CD14-positive monocyte (primary cell): ENCODE results near the gene SLC24A3. TPM values are rescaled to one million over a fixed set of nuclear protein-coding genes. Genes with fewer than 3 reads are reported as not detected.
A peak's percentile ranks its signal among the peaks of the same experiment; 100 is the strongest.

Source experiments
- DNase-seq, 3 donors: peaks; one replicate each; pipeline ENCODE4 v3.0.0-alpha.2; 2011 to 2022
- H2AFZ ChIP-seq: 2 replicates; pipeline ENCODE4 v1.6.0; 2012; ENCODE audit warnings: mild to moderate bottlenecking, low read depth, low read length, inconsistent platforms; ENCODE audit not compliant: insufficient read depth, poor library complexity, severe bottlenecking
- H3K27ac ChIP-seq, 2 donors: 1 replicate in 1 of 2; 2 replicates in 1 of 2; pipeline ENCODE4 v1.5.1; 2012 to 2013; ENCODE audit warnings: low read length in 2 of 2, control low read depth in 1 of 2, inconsistent platforms in 1 of 2, low read depth in 1 of 2, mild to moderate bottlenecking in 1 of 2
- H3K27me3 ChIP-seq, 2 donors: one replicate each; pipeline versions ENCODE4 v1.6.0 to v1.6.1; 2011 to 2013; ENCODE audit warnings: low read length in 2 of 2; ENCODE audit not compliant: control insufficient read depth in 2 of 2, insufficient read depth in 2 of 2
- H3K36me3 ChIP-seq, 2 donors: replicated peaks in 1 of 2; 1 replicate in 1 of 2; 2 replicates in 1 of 2; pipeline versions ENCODE4 v1.5.1 to v1.6.1; 2012 to 2013; ENCODE audit warnings: low read length in 2 of 2, control low read depth in 1 of 2, inconsistent platforms in 1 of 2, mild to moderate bottlenecking in 1 of 2; ENCODE audit not compliant: insufficient read depth in 2 of 2, control insufficient read depth in 1 of 2
- H3K4me1 ChIP-seq, 2 donors: 1 replicate in 1 of 2; 2 replicates in 1 of 2; pipeline versions ENCODE4 v1.5.1 to v1.6.1; 2012 to 2013; ENCODE audit warnings: low read length in 2 of 2, control low read depth in 1 of 2, inconsistent platforms in 1 of 2, mild to moderate bottlenecking in 1 of 2, moderate library complexity in 1 of 2; ENCODE audit not compliant: insufficient read depth in 2 of 2, control insufficient read depth in 1 of 2
- H3K4me2 ChIP-seq: replicated peaks from 2 replicates; pipeline ENCODE3; 2012; ENCODE audit warnings: low read length, moderate library complexity, mild to moderate bottlenecking; ENCODE audit not compliant: poor library complexity, severe bottlenecking; ENCODE audit errors: extremely low read depth
- H3K4me3 ChIP-seq, 3 experiments: fragments of 200-600 bp in 1 of 3; sonication (generic) in 1 of 3; replicated peaks in 1 of 3; 1 replicate in 2 of 3; 2 replicates in 1 of 3; pipeline ENCODE4 v1.5.1; 2011 to 2013; ENCODE audit warnings: low read length in 3 of 3, mild to moderate bottlenecking in 3 of 3, control low read depth in 2 of 3, low read depth in 2 of 3, inconsistent platforms in 1 of 3, moderate library complexity in 1 of 3
- H3K79me2 ChIP-seq: 2 replicates; pipeline ENCODE4 v1.6.0; 2012; ENCODE audit warnings: mild to moderate bottlenecking, control low read depth, inconsistent platforms, low read length, moderate library complexity; ENCODE audit not compliant: insufficient read depth
- H3K9ac ChIP-seq: 2 replicates; pipeline ENCODE4 v1.6.0; 2017; ENCODE audit warnings: low read length, mild to moderate bottlenecking; ENCODE audit not compliant: insufficient read depth, poor library complexity, severe bottlenecking
- H3K9me3 ChIP-seq, 2 donors: replicated peaks in 1 of 2; 1 replicate in 1 of 2; 2 replicates in 1 of 2; pipeline versions ENCODE4 v1.5.1 to v1.6.1; 2012 to 2013; ENCODE audit warnings: low read length in 2 of 2, control low read depth in 1 of 2; ENCODE audit not compliant: control insufficient read depth in 1 of 2, insufficient read depth in 1 of 2
- H4K20me1 ChIP-seq: 2 replicates; pipeline ENCODE4 v1.6.0; 2012; ENCODE audit warnings: mild to moderate bottlenecking, low read length, control low read depth, moderate library complexity; ENCODE audit not compliant: insufficient read depth
- H3K27ac Mint-ChIP-seq, 7 donors: one replicate each; pipeline ENCODE4 v1.8.0; 2020; ENCODE audit warnings: mild to moderate bottlenecking in 7 of 7, mixed read lengths in 7 of 7, moderate library complexity in 6 of 7, inconsistent platforms in 2 of 7
- H3K27me3 Mint-ChIP-seq, 3 donors: one replicate each; pipeline ENCODE4 v1.8.0; 2021 to 2022; ENCODE audit warnings: low read depth in 3 of 3, mild to moderate bottlenecking in 3 of 3, mixed read lengths in 3 of 3, moderate library complexity in 3 of 3, inconsistent platforms in 1 of 3
- H3K36me3 Mint-ChIP-seq, 2 donors: one replicate each; pipeline ENCODE4 v1.8.0; 2020; ENCODE audit warnings: mixed read lengths in 2 of 2, inconsistent platforms in 1 of 2, mild to moderate bottlenecking in 1 of 2
- H3K4me1 Mint-ChIP-seq: one replicate; pipeline ENCODE4 v1.8.0; 2020; ENCODE audit warnings: mild to moderate bottlenecking, mixed read lengths
- H3K4me3 Mint-ChIP-seq, 2 donors: one replicate each; pipeline ENCODE4 v1.8.0; 2020; ENCODE audit warnings: mild to moderate bottlenecking in 2 of 2, mixed read lengths in 2 of 2, moderate library complexity in 1 of 2
- H3K9me3 Mint-ChIP-seq, 7 donors: one replicate each; pipeline ENCODE4 v1.8.0; 2020 to 2022; ENCODE audit warnings: mixed read lengths in 7 of 7, mild to moderate bottlenecking in 6 of 7, moderate library complexity in 6 of 7, inconsistent platforms in 2 of 7
- WGBS: methylation state at CpG from one replicate; pipeline ENCODE4 v1.1.5; 2013; ENCODE audit warnings: missing lambda C conversion rate; ENCODE audit not compliant: insufficient coverage; 5-methylcytosine and 5-hydroxymethylcytosine counted together
- intact Hi-C, 2 donors: fragments of 100-400 bp; cut with micrococcal nuclease; formaldehyde crosslinking; loops; one replicate each; pipeline versions ENCODE4 v1.15.0 to v1.15.1; 2023
- polyA plus RNA-seq, 3 donors: library from polyadenylated mRNA; depleted of rRNA in 1 of 3; unstranded in 2 of 3; stranded (reverse) in 1 of 3; fragments of 300-500 nt in 2 of 3; fragments of >200 nt in 1 of 3; fragmentation: Illumina TruSeq in 2 of 3; gene quantifications; 1 replicate in 2 of 3; 2 replicates in 1 of 3; pipeline ENCODE4 v1.2.3, GENCODE V29; 2012 to 2021
- TF ChIP-seq, protein P1 (sequence below): fragments of 200-600 bp; IDR thresholded peaks from one replicate; pipeline ENCODE4 v1.8.0; 2022; ENCODE audit warnings: antibody characterized with exemption, mild to moderate bottlenecking

The SLC24A3 gene
- polyA plus RNA-seq, 3 donors, result 0.04 to 0.08 TPM; not detected in 1

DNA sequence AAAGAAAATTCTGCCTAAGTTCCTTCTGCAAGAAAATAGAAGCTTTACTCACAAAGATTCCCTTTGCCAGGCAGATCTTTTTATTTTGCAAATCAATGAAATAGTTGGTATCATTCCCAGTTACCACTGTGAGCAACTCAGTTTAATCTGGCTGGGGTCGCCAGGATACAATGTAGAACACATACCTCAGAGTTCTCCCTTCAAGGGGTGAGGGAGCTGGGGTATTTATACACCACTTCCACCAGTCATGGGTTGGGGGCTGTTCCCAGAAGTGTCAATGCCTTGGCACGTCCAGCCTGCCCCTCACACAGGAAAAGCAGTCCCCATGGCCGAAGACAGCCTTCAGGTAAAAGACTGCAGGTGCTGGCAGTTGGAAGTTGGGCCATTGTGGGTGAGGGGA lies 86.2 kb downstream of the SLC24A3 start:
- Histone ChIP-seq H3K9me3 (peaks cover 4 to 7% of the 10 kb centered on the region in 2 donors), H3K79me2 (no peaks in the 10 kb centered on the region), H4K20me1 (no peaks in the 10 kb centered on the region), H3K36me3 (no peaks in the 10 kb centered on the region), H3K4me1 (peaks cover 4 to 10% of the 10 kb centered on the region in 2 donors), H3K4me3 (no peak overlapping the region), H2AFZ (no peak overlapping the region), H3K4me2 (no peak overlapping the region), H3K9ac (no peak overlapping the region), H3K27ac (no peak overlapping the region), H3K27me3 (no peaks in the 10 kb centered on the region)
- intact Hi-C loops, result no loop called here
- Mint-ChIP-seq H3K4me1 (peaks cover 16% of the 10 kb centered on the region), H3K27ac (no peak overlapping the region), H3K9me3 (peaks cover 4 to 10% (median 7%) of the 10 kb centered on the region in 7 donors), H3K36me3 (no peaks in the 10 kb centered on the region), H3K4me3 (no peak overlapping the region), H3K27me3 (peaks cover 0 to 2% (median 2%) of the 10 kb centered on the region in 3 donors)
- no peak for DNase-seq
- TF ChIP-seq, protein P1, sequence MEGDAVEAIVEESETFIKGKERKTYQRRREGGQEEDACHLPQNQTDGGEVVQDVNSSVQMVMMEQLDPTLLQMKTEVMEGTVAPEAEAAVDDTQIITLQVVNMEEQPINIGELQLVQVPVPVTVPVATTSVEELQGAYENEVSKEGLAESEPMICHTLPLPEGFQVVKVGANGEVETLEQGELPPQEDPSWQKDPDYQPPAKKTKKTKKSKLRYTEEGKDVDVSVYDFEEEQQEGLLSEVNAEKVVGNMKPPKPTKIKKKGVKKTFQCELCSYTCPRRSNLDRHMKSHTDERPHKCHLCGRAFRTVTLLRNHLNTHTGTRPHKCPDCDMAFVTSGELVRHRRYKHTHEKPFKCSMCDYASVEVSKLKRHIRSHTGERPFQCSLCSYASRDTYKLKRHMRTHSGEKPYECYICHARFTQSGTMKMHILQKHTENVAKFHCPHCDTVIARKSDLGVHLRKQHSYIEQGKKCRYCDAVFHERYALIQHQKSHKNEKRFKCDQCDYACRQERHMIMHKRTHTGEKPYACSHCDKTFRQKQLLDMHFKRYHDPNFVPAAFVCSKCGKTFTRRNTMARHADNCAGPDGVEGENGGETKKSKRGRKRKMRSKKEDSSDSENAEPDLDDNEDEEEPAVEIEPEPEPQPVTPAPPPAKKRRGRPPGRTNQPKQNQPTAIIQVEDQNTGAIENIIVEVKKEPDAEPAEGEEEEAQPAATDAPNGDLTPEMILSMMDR, result no peak
- 80% methylated on average over 1 of the region's 3 CpGs for WGBS

DNA sequence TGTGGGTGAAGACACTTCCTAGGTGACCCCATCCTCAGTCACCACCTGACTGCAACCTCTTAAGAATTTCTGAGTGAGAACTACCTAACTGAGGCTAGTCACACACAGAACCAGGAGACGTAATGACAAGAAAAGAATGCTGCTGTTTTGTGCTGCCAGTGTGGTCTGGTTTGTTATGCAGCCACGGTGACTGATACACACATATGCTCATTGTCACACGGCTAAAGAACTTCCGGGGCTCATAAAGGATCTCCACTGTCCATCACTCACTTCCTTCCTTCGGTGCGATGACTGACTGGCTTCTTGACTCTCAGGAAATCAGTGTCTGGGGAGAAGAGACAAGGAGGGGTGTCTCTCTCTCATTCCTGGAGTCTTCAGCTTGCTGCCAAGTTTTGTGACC lies 88.0 kb downstream of the SLC24A3 start:
- no peaks in the 10 kb centered on the region for H3K27me3 ChIP-seq
- no peak overlapping the region for H3K4me2 ChIP-seq
- H3K36me3 Mint-ChIP-seq, result no peaks in the 10 kb centered on the region
- H3K4me1 Mint-ChIP-seq, result peaks cover 30% of the 10 kb centered on the region
- H3K36me3 ChIP-seq, result no peaks in the 10 kb centered on the region
- no peak overlapping the region for H3K4me3 Mint-ChIP-seq
- H3K27ac ChIP-seq, result no peak overlapping the region
- peaks cover 20 to 25% of the 10 kb centered on the region in 2 donors for H3K4me1 ChIP-seq
- no peaks in the 10 kb centered on the region for H3K79me2 ChIP-seq
- no peak overlapping the region for H3K4me3 ChIP-seq
- H2AFZ ChIP-seq, result no peak overlapping the region
- 100% methylated on average over 1 of the region's 6 CpGs for WGBS
- intact Hi-C loops, result no loop called here
- peak in 1 of 3 donors; percentile 7 for DNase-seq
- peaks cover 4 to 7% of the 10 kb centered on the region in 2 donors for H3K9me3 ChIP-seq
- H3K27ac Mint-ChIP-seq, result no peak overlapping the region
- H3K9ac ChIP-seq, result no peak overlapping the region
- peaks cover 4 to 9% (median 6%) of the 10 kb centered on the region in 7 donors for H3K9me3 Mint-ChIP-seq
- TF ChIP-seq, protein P1, result no peak
- no peaks in the 10 kb centered on the region for H4K20me1 ChIP-seq
- peaks cover 0 to 2% (median 0%) of the 10 kb centered on the region in 3 donors for H3K27me3 Mint-ChIP-seq
